Stimulated activated CD8-positive, alpha-beta memory T cell treated with anti-CD3 and anti-CD28 coated beads, Interleukin-12 subunit alpha, Interleukin-12 subunit beta, amount 100 ng/mL, for 24 hours (primary cell): ENCODE data around the gene FOXB1.

Experiments
- DNase-seq: peaks from one replicate; pipeline ENCODE4 v3.0.0-alpha.2; 2020; ENCODE audit errors: extremely low read depth

FOXB1 gene

GRCh38 chr15:59998950-59999611 is 5.0 kb upstream of the FOXB1 start:
- DNase-seq, result no peak

DNA sequence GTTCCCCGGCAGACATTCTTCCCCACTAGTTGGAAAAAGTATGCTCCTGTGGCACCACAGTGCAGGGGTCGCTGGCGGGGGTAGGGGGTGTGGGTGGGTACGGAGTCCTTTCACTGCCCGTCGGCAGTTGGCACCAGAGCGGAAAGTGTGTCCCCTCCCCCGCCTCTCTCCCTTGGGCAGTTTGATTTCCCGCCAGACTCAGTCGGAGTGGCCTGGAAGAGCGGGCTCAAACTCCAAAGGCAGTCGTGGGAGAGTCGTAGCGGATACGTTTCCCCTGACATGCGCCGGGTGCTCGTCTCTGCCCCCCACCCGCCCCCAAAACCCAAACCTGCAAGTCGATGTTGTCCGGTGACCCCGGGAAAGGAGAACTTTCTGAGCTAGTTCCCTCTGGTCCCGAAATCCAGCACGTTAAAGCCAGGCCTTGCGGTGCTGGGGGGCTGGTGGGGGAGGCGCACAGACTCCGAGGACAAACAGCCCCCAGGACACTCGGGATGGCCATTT is 4.4 kb upstream of the FOXB1 start:
- DNase-seq, result no peak

- no peak for DNase-seq
Measured at GRCh38 chr15:60000113-60000823, 3.8 kb upstream of the FOXB1 start.

- DNase-seq, result no peak
Measured at GRCh38 chr15:60000824-60001609, 3.1 kb upstream of the FOXB1 start.

DNA sequence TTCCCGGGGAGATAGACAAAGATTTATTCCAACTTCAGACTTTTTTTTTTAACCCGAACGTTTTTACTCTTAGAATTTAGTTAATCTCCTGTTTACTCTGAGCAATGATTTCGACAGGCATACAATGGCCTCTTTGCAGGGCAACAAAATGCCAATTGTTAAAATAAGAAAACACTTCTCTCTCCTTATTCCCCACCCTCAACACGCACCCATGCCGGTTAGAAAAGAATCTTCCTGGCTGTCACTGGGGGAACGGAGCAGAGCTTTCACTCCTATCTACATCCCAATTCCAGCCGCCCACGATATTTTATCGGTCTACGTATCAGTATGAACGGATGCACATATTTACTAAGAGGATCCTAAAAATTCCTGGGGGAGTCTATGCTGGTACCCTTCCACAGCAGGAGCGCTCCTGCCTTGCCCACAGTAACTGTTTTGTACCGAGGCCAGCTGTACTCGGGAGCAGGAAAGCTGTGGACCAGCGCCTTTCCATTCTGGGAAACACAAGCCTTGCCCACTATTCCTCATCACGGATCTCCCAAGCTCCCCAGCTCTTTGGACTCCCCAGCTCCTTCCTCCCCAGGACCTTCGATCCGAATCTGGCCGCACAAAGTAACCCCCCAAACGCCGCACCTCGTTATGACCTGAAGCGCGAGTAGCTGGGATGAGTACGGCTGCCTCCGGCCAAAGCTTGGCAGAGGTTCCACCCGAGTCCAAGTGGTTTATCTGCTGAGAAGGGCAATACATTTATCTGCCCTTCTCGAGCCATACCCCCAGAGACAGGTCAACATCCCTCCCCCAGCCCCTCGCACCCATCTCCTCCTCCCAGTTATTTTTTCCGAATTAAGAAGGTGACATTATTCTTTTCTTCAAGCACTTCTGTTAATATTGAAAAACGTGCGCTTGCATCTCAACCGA is 2.2 kb upstream of the FOXB1 start:
- DNase-seq, result no peak

- no peak for DNase-seq
Measured at GRCh38 chr15:60002528-60003218, 1.4 kb upstream of the FOXB1 start.

DNA sequence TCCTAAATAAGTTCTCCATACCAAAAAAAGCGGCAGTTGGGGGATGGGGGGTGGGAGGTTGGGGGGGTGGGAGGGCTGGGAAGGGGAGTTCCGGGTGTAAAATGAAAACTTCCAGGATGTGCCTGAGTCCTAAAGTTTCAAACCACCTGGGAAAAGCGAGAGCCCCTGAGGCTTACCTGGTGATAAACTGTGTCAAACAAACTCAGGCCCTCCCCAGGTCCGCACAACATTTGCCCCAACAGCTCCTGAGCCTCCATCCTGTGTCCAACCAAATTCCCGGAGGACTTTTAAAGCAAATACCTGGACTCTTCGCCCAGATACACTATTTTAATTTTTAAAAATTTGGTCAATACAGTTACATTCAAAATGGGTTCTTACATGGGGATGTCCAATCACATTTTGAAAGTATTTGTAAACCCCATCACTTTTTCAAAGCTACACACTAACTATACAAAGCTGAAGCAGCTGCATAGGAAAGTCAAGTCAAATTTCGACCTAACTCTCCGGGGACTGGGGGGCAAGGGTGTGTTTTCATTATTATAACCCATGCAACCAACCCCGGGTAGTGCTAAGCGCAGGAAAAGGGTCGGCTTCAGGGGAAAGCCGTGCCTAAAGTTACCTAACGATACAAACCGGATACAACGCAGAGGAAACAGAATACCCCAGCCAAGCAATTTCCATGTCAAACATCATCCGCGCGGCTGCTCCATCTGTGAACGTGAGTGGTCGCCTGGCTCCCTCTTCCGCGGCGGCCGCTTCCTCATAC is 685 bp upstream of the FOXB1 start:
- no peak for DNase-seq

GRCh38 chr15:60004846-60005351 is 788 bp downstream of the FOXB1 start:
- DNase-seq, result no peak

DNA sequence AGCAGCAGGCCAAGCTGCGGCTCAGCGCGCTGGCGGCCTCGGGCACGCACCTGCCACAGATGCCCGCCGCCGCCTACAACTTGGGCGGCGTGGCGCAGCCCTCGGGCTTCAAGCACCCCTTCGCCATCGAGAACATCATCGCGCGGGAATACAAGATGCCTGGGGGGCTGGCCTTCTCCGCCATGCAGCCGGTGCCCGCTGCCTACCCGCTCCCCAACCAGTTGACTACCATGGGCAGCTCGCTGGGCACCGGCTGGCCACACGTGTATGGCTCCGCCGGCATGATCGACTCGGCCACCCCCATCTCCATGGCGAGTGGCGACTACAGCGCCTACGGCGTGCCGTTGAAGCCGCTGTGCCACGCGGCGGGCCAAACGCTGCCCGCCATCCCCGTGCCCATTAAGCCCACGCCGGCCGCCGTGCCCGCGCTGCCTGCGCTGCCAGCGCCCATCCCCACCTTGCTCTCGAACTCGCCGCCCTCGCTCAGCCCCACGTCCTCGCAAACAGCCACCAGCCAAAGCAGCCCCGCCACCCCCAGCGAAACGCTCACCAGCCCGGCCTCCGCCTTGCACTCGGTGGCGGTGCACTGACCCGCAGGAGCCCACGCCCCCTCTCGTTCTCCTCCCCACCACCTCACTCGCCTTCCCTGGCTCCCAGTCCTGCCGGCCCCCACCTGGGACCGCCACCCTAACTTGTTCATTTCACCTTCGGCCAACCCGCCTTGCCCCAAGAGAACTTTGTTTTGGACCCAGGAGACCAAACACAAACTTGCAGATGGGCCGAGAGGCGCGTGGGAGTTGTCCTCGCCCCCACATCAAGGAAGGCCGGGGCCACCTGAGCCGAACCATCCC is 1.5 kb downstream of the FOXB1 start:
- DNase-seq, result no peak

DNA sequence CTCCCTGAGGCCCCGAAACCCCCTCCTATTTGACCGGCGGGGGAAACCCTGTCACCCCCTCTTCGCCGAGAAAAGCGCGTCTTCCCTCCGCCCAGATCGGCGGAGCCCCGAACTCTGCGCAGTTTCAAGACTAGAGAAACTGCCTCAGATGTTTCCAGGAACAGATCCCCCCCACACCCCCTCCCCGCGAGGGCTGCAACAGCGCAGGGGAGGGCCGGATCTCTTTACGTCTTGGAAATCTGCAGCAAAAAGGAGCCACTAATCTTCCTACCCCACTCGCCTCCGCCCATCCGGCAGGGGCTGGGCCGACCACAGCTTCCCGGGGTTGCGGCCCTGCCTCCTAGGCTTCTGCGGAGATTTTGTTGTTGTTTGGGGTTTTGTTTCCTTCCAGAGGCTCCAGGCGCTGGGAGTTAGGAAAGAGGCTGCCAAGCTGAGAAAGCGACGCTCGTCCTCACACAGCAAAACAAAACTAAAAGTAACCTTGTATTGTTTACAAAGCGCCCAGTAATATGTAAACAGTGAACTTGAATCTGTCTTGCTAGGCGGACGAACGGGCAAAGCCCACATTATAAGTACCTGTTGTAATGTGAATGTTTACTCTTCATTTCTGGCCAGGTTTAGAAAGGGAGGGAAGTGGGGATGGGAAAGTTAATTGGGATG is 2.2 kb downstream of the FOXB1 start:
- peak; percentile 31 for DNase-seq

GRCh38 chr15:60006873-60007272 is 2.8 kb downstream of the FOXB1 start:
- no peak for DNase-seq

- no peak for DNase-seq
Measured at GRCh38 chr15:60009124-60009960, 5.2 kb downstream of the FOXB1 start.

GRCh38 chr15:60009980-60010732 is 6.0 kb downstream of the FOXB1 start:
- DNase-seq, result no peak

- no peak for DNase-seq
Measured at GRCh38 chr15:60010858-60011257, 6.7 kb downstream of the FOXB1 start.

- DNase-seq, result no peak
Measured at GRCh38 chr15:60012695-60013094, 8.6 kb downstream of the FOXB1 start.
